Activated naive CD8-positive, alpha-beta T cell treated with anti-CD3 and anti-CD28 coated beads, Interleukin-2, amount 50 U/mL, for 24 hours (primary cell): ENCODE measurements around the gene LDLRAD4.

Experiments used
- ATAC-seq: fragments of 150-1000 bp; cut with Tn5 transposase; one replicate; pipeline ENCODE4 v1.10.0; 2021
- DNase-seq: peaks from one replicate; pipeline ENCODE4 v3.0.0; 2021
- H3K27ac Mint-ChIP-seq: one replicate; pipeline ENCODE4 v1.8.0; 2021; ENCODE audit warnings: mild to moderate bottlenecking, mixed read lengths
- H3K27me3 Mint-ChIP-seq: one replicate; pipeline ENCODE4 v1.8.0; 2021; ENCODE audit warnings: mixed read lengths
- H3K36me3 Mint-ChIP-seq: one replicate; pipeline ENCODE4 v1.8.0; 2021; ENCODE audit warnings: low read depth, mixed read lengths
- H3K4me1 Mint-ChIP-seq: one replicate; pipeline ENCODE4 v1.8.0; 2021; ENCODE audit warnings: mixed read lengths
- H3K4me3 Mint-ChIP-seq: one replicate; pipeline ENCODE4 v1.8.0; 2021; ENCODE audit warnings: mild to moderate bottlenecking, moderate library complexity, mixed read lengths
- H3K9me3 Mint-ChIP-seq: one replicate; pipeline ENCODE4 v1.8.0; 2021; ENCODE audit warnings: mixed read lengths

LDLRAD4 gene

DNA sequence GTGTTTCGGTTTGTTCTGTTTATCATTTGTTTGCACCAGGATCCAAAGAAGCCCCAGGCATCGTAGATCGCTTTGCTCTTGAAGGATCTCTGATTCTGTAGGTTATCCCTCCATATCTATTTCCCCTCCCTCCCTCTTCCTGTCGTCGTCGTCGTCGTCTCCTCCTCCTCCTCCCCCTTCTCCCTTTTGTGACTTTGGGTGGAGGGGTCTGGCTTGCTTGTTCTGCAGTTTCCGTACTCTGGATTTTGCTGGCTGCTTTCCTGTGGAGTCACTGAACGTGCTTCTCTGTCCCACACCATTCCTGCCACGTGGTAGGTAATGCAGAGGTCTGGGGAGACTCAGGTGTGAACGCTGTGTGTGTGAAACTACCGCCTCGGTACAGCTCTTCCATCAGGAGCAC, 225.0 kb downstream of the LDLRAD4 start:
- H3K36me3 Mint-ChIP-seq: no peaks in the 10 kb centered on the region
- DNase-seq (no peak), ATAC-seq (no peak)
- no peak overlapping the region for H3K4me3 Mint-ChIP-seq
- peaks cover 23% of the 10 kb centered on the region for H3K4me1 Mint-ChIP-seq
- no peaks in the 10 kb centered on the region for H3K27me3 Mint-ChIP-seq
- H3K9me3 Mint-ChIP-seq: no peaks in the 10 kb centered on the region
- H3K27ac Mint-ChIP-seq: peak overlapping the region; percentile 40

- Mint-ChIP-seq H3K9me3 (no peaks in the 10 kb centered on the region), H3K4me1 (peaks cover 14% of the 10 kb centered on the region), H3K4me3 (no peak overlapping the region), H3K27ac (no peak overlapping the region), H3K36me3 (no peaks in the 10 kb centered on the region), H3K27me3 (no peaks in the 10 kb centered on the region)
- DNase-seq: no peak
- ATAC-seq: no peak
These were observed 226.1 kb downstream of the LDLRAD4 start for GRCh38 chr18:13444430-13445240.

DNA sequence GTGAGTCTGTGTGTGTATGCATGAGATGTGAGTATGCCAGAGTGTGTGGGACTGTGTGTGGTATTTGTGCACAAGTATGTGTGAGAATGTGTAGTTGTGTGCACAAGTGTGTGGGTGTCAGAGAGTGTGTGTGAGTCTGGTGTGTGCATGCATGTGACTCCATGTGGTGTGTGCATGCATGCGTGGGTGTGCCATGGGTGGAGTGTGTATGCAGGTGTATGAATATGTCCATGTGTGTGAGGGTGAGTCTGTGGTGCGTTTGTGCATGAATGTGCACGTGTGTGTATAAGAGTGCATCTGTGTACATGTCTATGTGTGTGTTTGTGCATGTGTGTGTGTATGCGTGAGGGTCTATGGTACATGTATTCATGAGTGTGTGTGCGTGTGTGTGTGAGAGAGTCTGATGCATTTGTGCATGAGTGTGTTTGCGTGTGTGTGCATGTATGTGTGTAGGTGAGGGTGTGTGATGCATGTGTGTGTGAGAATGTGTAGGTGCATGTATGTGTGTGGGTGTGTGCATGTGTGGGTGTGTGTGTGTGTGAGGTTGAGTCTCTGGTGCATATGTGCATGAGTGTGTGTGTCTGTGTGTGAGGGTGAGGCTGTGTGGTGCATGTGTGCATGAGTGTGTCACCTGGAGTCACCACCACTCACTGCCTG, 226.8 kb downstream of the LDLRAD4 start:
- Mint-ChIP-seq H3K9me3 (no peaks in the 10 kb centered on the region), H3K27me3 (no peaks in the 10 kb centered on the region), H3K27ac (no peak overlapping the region), H3K4me3 (no peak overlapping the region), H3K36me3 (no peaks in the 10 kb centered on the region), H3K4me1 (peaks cover 16% of the 10 kb centered on the region)
- ATAC-seq (no peak), DNase-seq (no peak)

DNA sequence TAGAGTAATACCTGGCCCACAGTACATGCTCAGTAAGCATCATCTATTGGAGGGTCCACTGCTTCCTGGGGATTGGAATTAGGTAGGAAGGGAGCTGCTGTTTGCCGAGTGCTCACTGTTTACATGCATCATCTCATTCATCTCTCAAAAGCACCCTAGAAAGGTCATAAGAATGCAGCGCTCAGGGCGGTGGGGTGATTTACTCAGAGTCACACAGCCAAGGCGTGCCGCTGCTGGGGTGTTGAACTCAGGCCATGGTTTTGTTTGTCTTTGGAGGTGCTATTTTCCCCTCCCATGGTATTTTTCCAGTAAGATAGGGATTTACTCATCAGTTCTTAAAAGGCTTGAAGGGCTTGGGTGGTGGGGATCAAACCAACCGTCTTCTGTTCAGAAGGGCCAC, 227.5 kb downstream of the LDLRAD4 start:
- Mint-ChIP-seq H3K4me1 (peaks cover 22% of the 10 kb centered on the region), H3K27ac (peak overlapping the region; percentile 7), H3K36me3 (no peaks in the 10 kb centered on the region), H3K27me3 (no peaks in the 10 kb centered on the region), H3K4me3 (no peak overlapping the region), H3K9me3 (no peaks in the 10 kb centered on the region)
- DNase-seq (no peak), ATAC-seq (no peak)

DNA sequence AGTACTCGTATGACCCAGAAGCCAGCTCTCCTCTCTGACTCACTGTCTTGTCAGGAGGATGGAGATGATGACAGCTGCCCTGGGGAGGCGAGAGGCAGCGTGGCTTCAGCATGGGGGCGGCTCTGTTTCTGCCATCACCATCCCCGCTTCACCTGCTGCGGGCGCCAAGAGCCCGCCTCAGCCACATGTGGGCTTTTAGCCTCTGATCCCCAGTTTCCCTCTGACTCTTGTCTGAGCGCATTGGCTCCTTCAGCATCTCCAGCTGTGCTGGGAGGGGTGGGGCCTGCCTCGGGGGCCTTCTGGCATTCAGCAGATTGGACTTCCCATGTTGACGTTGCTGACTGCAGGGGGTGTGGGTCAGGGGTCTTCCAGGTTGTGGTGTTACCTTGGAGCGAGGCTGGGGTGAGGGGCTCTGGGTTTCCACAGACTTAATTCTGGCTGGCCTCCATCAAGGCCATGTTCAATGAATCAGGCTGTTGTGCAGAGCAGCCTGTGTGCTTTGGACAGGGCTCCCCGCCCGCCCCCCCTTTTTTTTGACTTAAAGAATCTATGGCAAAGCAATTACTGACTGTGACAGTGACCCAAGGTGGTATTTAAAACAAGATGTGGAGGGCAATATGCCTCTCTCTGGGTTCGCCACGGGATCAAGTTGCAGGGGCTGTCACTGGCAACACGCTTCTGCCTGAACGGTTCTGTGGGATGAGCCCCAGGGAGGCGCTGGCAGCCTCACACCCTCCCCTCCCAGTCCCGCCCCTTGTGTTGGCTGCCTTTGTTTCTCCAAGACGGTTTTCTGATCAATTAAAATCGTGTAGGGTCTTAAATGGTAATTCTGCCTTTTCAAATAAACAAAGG, 228.3 kb downstream of the LDLRAD4 start:
- H3K9me3 Mint-ChIP-seq: no peaks in the 10 kb centered on the region
- DNase-seq (peak; percentile 56), ATAC-seq (peak; percentile 85)
- no peak overlapping the region for H3K27ac Mint-ChIP-seq
- H3K4me1 Mint-ChIP-seq: peaks cover 22% of the 10 kb centered on the region
- no peaks in the 10 kb centered on the region for H3K27me3 Mint-ChIP-seq
- no peak overlapping the region for H3K4me3 Mint-ChIP-seq
- no peaks in the 10 kb centered on the region for H3K36me3 Mint-ChIP-seq

DNA sequence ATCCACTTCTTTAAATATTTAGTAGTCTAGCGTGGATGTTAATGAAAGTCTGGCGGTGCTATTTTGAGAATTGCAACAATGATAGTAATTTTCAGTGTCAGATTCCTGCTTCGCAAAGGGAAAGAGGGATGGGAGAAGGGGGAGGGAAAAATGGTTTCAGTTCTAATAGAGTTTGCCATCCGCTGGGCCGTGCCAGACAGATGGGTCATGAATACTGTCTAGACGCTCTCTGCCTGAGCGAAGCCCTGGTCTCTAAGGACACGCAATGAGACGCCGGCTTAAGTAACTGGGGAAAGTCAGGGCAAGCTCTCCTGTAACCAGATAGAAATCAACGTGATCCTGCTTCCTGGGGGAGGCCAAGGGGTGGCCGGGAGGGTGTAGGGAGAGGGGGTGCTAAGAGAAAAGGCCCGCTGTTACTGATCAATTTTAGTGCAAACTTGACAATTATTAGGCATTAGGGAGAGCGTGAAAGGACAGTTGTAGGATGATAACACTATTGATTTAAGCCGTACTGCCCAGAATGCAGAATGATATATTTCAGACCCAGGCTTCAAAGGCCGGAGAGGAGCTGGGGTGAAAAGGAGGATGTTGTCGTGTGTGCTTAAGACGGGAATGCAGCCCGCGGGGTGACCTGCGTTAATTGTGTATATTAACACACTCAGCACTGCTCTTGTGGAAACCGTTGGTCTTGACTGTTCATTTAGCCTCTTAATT, 229.2 kb downstream of the LDLRAD4 start:
- no peaks in the 10 kb centered on the region for H3K36me3 Mint-ChIP-seq
- peaks cover 22% of the 10 kb centered on the region for H3K4me1 Mint-ChIP-seq
- DNase-seq (no peak), ATAC-seq (no peak)
- no peaks in the 10 kb centered on the region for H3K9me3 Mint-ChIP-seq
- H3K27me3 Mint-ChIP-seq: no peaks in the 10 kb centered on the region
- no peak overlapping the region for H3K4me3 Mint-ChIP-seq
- no peak overlapping the region for H3K27ac Mint-ChIP-seq

- no peaks in the 10 kb centered on the region for H3K9me3 Mint-ChIP-seq
- H3K4me3 Mint-ChIP-seq: no peak overlapping the region
- H3K36me3 Mint-ChIP-seq: no peaks in the 10 kb centered on the region
- H3K27ac Mint-ChIP-seq: no peak overlapping the region
- no peak for DNase-seq
- peaks cover 19% of the 10 kb centered on the region for H3K4me1 Mint-ChIP-seq
- no peaks in the 10 kb centered on the region for H3K27me3 Mint-ChIP-seq
- ATAC-seq: no peak
These were observed 229.8 kb downstream of the LDLRAD4 start for GRCh38 chr18:13448335-13448795.

- H3K4me1 Mint-ChIP-seq: peaks cover 17% of the 10 kb centered on the region
- no peaks in the 10 kb centered on the region for H3K27me3 Mint-ChIP-seq
- H3K9me3 Mint-ChIP-seq: no peaks in the 10 kb centered on the region
- H3K36me3 Mint-ChIP-seq: no peaks in the 10 kb centered on the region
- no peak overlapping the region for H3K27ac Mint-ChIP-seq
- H3K4me3 Mint-ChIP-seq: no peak overlapping the region
- ATAC-seq: no peak
- no peak for DNase-seq
These were observed 231.1 kb downstream of the LDLRAD4 start for GRCh38 chr18:13449651-13450050.

- DNase-seq (no peak), ATAC-seq (no peak)
- no peak overlapping the region for H3K27ac Mint-ChIP-seq
- H3K4me3 Mint-ChIP-seq: no peak overlapping the region
- H3K36me3 Mint-ChIP-seq: no peaks in the 10 kb centered on the region
- H3K9me3 Mint-ChIP-seq: no peaks in the 10 kb centered on the region
- no peaks in the 10 kb centered on the region for H3K27me3 Mint-ChIP-seq
- peaks cover 22% of the 10 kb centered on the region for H3K4me1 Mint-ChIP-seq
These were observed 232.0 kb downstream of the LDLRAD4 start for GRCh38 chr18:13450289-13451212.

DNA sequence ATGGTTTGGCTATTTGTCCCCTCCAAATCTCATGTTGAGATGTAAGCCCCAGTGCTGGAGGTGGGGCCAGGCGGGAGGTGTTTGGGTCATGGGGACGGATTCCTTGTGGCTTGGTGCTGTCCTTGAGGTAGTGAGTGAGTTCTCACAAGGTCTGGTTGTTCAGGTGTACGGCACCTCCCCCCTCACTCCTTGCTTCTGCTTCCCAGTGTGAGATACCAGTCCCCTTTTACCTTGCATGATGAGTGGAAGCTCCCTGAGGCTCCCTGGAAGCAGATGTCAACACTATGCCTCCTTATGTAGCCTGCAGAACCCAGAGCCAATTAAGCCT, 232.6 kb downstream of the LDLRAD4 start:
- Mint-ChIP-seq H3K27ac (no peak overlapping the region), H3K4me1 (peaks cover 28% of the 10 kb centered on the region), H3K36me3 (no peaks in the 10 kb centered on the region), H3K9me3 (no peaks in the 10 kb centered on the region), H3K27me3 (no peaks in the 10 kb centered on the region), H3K4me3 (no peak overlapping the region)
- DNase-seq (no peak), ATAC-seq (no peak)

DNA sequence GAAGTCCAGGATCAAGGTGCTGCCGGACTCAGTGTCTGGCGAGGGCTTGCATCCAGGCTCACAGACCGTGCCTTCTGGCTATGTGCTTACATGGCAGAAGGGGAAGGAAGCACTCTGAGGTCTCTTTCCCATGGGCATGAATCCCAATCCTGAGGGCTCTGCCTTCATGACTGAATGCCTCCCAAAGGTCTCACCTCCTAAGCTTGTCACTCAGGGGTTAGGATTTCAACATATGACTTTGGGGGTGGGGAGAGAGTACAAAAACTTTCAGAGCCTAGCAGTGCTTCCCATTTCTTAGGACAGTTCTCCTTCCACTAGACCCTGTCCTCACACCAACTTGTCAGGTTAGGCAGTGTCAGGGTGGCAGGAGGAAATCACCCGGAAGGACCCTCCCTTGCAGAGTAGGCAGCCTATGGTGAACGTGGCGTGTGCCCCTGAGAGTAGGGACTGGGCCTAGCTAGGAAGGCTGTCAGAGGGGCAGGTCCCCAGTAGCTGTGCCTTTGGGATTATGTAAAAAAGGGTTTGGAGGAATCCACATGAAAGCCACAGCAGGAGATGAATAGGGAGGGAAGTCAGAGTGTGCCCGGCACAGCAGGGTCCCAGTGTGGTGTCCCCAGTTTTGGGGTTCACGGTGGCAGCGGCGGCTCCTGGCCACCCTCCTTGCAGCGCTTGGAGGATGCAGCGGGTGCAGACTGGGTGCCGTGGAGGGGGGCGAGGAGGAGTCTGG, 233.3 kb downstream of the LDLRAD4 start:
- H3K27ac Mint-ChIP-seq: no peak overlapping the region
- H3K4me3 Mint-ChIP-seq: no peak overlapping the region
- H3K27me3 Mint-ChIP-seq: no peaks in the 10 kb centered on the region
- no peak for ATAC-seq
- no peak for DNase-seq
- peaks cover 33% of the 10 kb centered on the region for H3K4me1 Mint-ChIP-seq
- H3K9me3 Mint-ChIP-seq: no peaks in the 10 kb centered on the region
- no peaks in the 10 kb centered on the region for H3K36me3 Mint-ChIP-seq

DNA sequence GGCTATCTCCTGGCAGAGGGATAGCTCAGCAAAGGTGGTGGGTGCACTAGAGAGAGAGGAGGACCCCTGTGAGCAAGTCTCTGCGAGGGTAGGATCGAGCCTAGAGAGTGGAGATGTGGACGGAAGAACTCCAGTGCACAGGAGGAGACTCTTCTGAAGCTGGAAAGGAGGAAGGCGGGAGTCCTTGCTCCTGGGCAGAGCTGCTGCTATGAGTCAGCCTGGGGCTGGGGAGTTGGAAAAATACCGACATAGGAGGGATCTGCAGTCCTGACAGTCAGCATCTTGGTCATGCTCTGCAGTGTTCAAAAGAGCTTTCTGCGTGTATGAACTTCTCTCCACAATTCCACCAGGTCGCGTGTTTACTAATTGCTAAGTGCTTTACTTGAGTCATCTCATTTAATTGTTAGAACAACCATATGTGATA, 233.8 kb downstream of the LDLRAD4 start:
- ATAC-seq: no peak
- Mint-ChIP-seq H3K36me3 (no peaks in the 10 kb centered on the region), H3K27ac (no peak overlapping the region), H3K27me3 (no peaks in the 10 kb centered on the region), H3K4me1 (peaks cover 37% of the 10 kb centered on the region), H3K9me3 (no peaks in the 10 kb centered on the region), H3K4me3 (no peak overlapping the region)
- DNase-seq: no peak
